Stimulated activated CD8-positive, alpha-beta memory T cell treated with anti-CD3 and anti-CD28 coated beads, Interleukin-12 subunit alpha, Interleukin-12 subunit beta, amount 100 ng/mL, for 24 hours (primary cell): Measurements from ENCODE around the gene PIP5K1B.

Source experiments
- DNase-seq: peaks from one replicate; pipeline ENCODE4 v3.0.0-alpha.2; 2020; ENCODE audit errors: extremely low read depth

PIP5K1B gene

GRCh38 chr9:68859347-68859746 is 154.3 kb downstream of the PIP5K1B start:
- no peak for DNase-seq

GRCh38 chr9:68860419-68860818 is 155.4 kb downstream of the PIP5K1B start:
- DNase-seq: no peak

- DNase-seq: no peak
Measured at GRCh38 chr9:68861436-68861835, 156.4 kb downstream of the PIP5K1B start.

GRCh38 chr9:68867066-68867465 is 162.0 kb downstream of the PIP5K1B start:
- DNase-seq: no peak

GRCh38 chr9:68869022-68869421 is 164.0 kb downstream of the PIP5K1B start:
- DNase-seq: no peak

GRCh38 chr9:68870086-68870485 is 165.0 kb downstream of the PIP5K1B start:
- no peak for DNase-seq

- DNase-seq: no peak
Measured at GRCh38 chr9:68871236-68871635, 166.2 kb downstream of the PIP5K1B start.

- no peak for DNase-seq
Measured at GRCh38 chr9:68872026-68872501, 167.0 kb downstream of the PIP5K1B start.

- no peak for DNase-seq
Measured at GRCh38 chr9:68873179-68873578, 168.1 kb downstream of the PIP5K1B start.

- DNase-seq: no peak
Measured at GRCh38 chr9:68876273-68876672, 171.2 kb downstream of the PIP5K1B start.

- no peak for DNase-seq
Measured at GRCh38 chr9:68876681-68877080, 171.6 kb downstream of the PIP5K1B start.

GRCh38 chr9:68877219-68877618 is 172.2 kb downstream of the PIP5K1B start:
- DNase-seq: no peak

GRCh38 chr9:68878450-68878849 is 173.4 kb downstream of the PIP5K1B start:
- no peak for DNase-seq

GRCh38 chr9:68883224-68883623 is 178.2 kb downstream of the PIP5K1B start:
- DNase-seq: no peak

GRCh38 chr9:68887232-68887631 is 182.2 kb downstream of the PIP5K1B start:
- no peak for DNase-seq

GRCh38 chr9:68894502-68894901 is 189.5 kb downstream of the PIP5K1B start:
- no peak for DNase-seq

GRCh38 chr9:68895741-68896478 is 190.9 kb downstream of the PIP5K1B start:
- DNase-seq: no peak

GRCh38 chr9:68896486-68896885 is 191.4 kb downstream of the PIP5K1B start:
- DNase-seq: no peak

- DNase-seq: no peak
Measured at GRCh38 chr9:68897577-68898145, 192.6 kb downstream of the PIP5K1B start.

- no peak for DNase-seq
Measured at GRCh38 chr9:68898781-68899439, 193.9 kb downstream of the PIP5K1B start.

GRCh38 chr9:68904454-68904853 is 199.4 kb downstream of the PIP5K1B start:
- DNase-seq: no peak

- DNase-seq: no peak
Measured at GRCh38 chr9:68905129-68905528, 200.1 kb downstream of the PIP5K1B start.

- no peak for DNase-seq
Measured at GRCh38 chr9:68907910-68908309, 202.9 kb downstream of the PIP5K1B start.
